Activated CD8-positive, alpha-beta memory T cell treated with anti-CD3 and anti-CD28 coated beads, Interleukin-2, amount 50 U/mL, for 24 hours (primary cell): ENCODE measurements around the gene NTN5.
"Not testable (repeated sequence)": the region's sequence is repeated elsewhere in the genome, so short reads cannot be mapped to it uniquely, and the experiment has no call there.

ENCODE experiments used
- DNase-seq: peaks from one replicate; pipeline ENCODE4 v3.0.0-alpha.2; 2020; ENCODE audit errors: extremely low read depth

NTN5 gene

GRCh38 chr19:48669903-48670668, 2.7 kb downstream of the NTN5 start:
- DNase-seq, result no peak

DNA sequence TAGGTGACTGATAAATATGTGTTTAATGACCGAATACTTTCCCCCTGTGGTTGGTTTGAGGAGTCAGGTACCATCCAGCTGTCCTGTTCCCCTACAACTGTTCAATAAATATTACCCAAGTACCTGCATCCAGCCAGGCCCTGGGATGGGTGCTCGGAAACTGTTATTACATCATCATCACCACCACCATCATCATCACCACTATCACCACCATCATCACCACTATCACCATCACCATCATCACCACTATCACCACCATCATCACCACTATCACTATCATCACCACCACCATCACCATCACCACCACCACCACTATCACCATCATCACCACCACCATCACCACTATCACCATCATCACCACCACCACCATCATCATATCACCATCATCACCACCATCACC, 4.1 kb downstream of the NTN5 start:
- no peak for DNase-seq

DNA sequence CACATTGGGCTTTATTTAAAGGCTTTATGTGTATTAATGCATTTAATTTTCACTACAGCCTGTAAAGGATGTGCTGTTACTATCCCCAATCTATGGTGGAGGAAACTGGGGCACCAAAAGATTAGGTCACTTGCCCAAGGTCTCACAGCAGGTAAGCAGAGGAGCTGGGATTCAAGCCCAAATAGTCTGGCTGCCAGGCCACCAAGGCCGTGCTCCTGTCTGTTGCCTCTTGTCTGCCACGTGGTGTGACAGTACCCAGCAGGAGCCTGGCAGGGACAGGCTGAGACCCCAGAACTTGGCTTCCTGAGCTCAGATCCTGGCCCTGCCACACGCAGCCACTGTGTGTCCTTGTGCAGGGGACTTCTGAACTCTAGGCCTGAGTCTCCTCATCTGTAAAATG, 4.5 kb downstream of the NTN5 start:
- DNase-seq, result no peak

DNA sequence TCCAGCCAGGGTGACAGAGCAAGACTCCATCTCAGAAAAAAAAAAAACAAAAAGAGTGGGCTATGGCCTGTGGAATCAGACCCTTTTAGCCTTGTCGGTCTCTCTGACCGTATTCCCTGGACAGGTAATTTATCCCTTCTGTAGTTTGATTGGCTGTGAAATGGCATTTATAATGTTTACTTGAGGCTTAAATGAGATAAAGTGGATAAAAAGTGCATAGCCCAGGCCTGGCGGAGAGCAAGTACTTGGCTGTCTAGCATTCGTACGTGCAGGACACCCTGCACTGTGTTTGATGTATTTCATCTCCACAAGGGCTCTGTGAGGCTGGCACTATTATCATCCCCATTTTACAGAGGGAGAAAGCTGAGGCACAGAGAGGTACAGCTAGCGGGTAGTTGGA, 7.0 kb downstream of the NTN5 start:
- DNase-seq, result no peak

- DNase-seq, result no peak
Observed at GRCh38 chr19:48664476-48664875, 8.3 kb downstream of the NTN5 start.

GRCh38 chr19:48663667-48664066, 9.2 kb downstream of the NTN5 start:
- no peak for DNase-seq

DNA sequence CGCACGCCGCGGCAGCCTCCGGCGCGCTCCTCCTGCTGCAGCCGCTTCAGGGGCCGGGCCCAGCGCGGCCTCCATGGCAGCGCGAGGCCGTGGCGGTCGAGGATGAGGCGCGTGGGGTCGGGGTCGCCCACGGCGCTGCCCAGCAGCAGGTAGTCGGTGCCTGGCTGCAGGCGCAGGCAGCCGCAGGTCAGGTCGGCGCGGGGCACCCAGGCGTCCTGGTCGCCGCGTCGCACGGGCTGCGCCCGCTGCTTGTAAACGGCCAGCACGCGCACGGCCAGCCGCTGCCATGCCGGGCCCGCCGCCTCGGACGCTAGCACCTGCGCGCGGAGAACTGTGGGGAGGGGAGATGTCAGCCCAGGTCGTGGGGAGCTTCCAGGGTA, 11.1 kb downstream of the NTN5 start:
- no peak for DNase-seq

- peak; percentile 63 for DNase-seq
Observed at GRCh38 chr19:48660852-48661710, 11.7 kb downstream of the NTN5 start.

GRCh38 chr19:48659768-48660167, 13.0 kb downstream of the NTN5 start:
- DNase-seq, result no peak

DNA sequence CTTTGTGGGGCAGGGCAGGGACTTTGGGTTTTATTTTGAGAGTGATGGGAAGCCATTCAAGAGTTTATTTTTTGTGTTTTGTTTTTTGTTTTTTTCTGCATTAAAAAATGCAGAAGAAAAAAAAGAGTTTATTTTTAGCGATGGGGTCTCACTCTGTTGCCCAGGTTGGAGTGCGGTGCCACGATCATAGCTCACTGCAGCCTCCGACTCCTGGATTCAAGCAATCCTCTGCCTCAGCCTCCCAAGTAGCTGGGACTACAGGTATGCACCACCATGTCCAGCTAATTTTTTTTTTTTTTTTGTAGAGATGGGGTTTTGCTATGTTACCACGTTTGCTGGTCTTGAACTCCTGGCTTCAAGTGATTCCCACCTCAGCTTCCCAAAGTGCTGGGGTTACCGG, 14.3 kb downstream of the NTN5 start:
- DNase-seq, result no peak

- not testable (repeated sequence) for DNase-seq
Observed at GRCh38 chr19:48657828-48658227, 15.0 kb downstream of the NTN5 start.

GRCh38 chr19:48656840-48657474, 15.9 kb downstream of the NTN5 start:
- DNase-seq, result no peak

GRCh38 chr19:48654299-48655059, 18.3 kb downstream of the NTN5 start:
- no peak for DNase-seq

GRCh38 chr19:48651683-48652048, 21.2 kb downstream of the NTN5 start:
- DNase-seq, result no peak

DNA sequence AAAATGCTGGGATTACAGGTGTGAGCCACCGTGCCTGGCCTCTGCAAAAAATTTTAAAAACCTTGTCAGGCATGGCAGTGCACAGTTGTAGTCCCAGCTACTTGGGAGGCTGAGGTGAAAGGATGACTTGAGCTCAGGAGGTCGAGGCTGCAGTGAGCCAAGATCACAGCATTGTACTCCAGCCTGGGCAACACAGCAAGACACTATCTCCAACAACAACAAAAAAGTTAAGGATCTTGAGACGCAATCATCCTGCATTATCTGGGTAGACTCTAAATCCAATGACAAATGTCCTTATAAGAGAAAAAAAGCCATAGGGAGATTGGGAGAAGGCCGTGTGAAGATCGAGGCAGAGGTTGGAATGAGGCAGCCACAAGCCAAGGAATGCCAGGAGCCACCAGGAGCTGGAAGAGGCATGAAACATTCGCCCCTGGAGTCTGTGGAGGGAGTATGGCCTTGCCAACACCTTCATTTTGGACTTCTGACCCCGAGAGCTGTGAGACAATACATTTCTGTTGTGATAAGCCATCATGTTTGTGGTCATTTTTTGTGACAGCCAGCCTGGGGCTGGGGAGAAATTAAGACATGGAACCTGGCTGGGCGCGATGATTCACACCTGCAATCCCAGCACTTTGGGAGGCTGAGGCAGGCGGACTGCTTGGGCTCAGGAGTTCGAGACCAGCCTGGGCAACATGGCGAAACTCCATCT, 21.7 kb downstream of the NTN5 start:
- DNase-seq, result no peak

DNA sequence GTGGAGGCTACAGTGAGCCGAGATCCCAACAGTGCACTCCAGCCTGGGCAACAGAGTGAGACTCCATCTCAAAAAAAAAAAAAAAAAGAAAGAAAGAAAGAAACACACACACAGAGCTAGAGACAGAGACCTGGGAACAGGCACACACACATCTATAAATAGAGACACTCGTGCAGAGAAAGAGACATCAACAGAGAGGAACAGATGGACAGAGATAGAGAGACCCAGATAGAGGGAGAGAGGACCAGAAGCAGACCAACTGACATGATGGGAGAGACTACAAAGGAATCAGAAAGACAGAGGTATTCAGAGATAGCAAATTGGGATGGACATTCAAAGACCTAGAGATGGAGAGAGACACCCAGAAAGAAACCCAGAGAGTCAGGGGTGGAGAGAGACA, 24.7 kb downstream of the NTN5 start:
- DNase-seq, result no peak

GRCh38 chr19:48646722-48647216, 26.0 kb downstream of the NTN5 start:
- DNase-seq, result no peak

DNA sequence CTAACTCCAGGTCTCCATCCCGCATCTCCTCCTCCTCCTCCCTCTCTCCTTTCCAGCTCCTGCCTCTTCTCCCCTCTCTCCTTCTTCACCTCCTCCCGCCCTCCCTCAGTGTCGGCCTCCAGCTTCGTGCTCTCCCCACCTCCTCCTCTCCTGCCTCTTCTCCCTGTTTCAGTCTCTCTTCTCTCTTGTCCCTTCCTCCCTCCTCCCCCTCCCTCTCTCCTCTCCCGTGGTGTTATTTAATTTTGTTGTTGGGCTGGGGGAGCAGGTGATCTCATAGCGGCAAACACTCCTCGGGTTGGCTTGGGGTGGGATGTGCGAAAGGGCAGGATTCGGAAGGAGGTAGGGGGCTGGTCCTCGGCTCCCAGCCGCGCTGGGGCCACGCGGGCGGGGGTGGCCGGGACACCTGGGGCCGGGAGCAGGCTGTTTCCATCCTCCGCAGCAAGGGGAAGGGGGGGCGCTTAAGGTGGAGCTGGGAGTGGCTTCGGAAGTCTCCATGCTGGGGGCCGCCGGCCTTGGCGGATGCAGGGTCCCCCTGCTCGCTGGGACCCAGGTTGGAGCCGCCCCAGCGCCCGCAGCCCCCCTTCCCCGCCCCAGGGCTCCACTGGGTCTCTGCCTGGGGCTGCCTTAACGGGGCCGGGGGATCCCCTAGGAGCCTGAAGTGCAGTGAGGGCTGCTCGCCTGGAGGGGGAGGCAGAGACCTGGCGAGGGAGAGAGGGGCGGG, 26.7 kb downstream of the NTN5 start, which contains the start of gene CA11:
CA11 (minus strand) TSS at position 187 of the 721 bp plus-strand sequence. CDS start 555 bp downstream, outside the sequence.
- peak; percentile 76 for DNase-seq

DNA sequence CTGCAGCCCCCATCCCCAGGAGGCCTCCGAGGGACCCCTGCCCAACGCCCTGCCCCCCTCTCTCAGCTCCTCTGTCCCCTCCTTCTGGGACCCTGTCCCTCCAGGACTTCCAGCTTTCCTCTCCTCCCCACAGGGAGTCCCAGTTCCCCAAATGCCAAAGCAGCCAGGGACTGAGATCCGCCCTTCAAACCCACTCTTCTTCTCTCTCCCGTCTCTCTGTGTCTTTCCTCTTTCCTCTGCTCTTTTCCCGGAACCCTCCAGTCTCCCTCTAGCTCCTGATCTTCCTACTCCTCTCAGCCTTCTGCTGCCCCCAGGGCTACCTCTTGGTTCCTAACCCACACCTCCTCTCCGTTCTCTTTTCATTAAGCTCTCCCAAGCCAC, 27.2 kb downstream of the NTN5 start:
- no peak for DNase-seq

DNA sequence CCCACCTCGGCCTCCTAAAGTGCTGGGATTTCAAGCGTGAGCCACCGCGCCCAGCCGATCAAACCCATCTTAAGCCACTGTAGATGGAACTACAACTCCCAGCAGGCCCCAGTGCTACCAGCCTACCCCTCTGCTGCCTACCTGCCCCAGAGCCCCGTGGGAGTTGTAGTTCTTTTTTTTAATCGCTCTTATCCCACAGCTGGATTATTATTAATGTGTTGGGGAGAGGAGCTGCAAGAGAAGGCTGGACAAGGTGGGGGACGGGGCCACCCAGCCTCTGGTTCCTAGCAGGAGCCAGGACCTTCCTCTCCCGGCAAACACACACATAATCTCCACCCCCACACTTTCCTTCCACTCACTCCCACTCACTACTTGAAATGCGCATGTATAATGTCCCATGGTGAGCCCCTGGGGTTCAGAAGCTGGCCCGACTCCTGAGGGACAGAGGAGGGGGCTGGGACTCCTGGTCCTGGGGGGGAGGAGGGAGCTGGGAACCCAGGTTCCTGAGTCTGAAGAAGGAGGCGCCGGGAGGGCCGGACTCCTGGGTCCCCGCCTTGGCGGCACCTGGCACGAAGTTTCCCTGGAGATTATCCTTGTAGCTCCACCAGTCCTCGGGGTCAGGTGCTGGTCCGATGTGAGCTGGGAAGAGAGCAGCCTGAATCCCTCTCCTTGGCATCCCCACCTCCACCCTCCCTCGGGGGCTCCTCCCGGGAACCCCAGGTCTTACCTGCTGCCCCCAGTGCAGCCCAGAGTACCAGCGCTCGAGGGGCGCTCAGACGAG, 27.8 kb downstream of the NTN5 start:
- DNase-seq, result no peak
